Right atrium auricular region (tissue), 2 donors: ENCODE data around the gene KLHL21. TPM values are rescaled to one million over a fixed set of nuclear protein-coding genes. Genes with fewer than 3 reads are reported as not detected.

Experiments
- DNase-seq: peaks from one replicate; pipeline ENCODE4 v3.0.0-alpha.2; 2019; ENCODE audit warnings: low spot score
- H3K27ac ChIP-seq, 2 donors: fragments of 200-600 bp; sonication (generic); 1 replicate in 1 of 2; 2 replicates in 1 of 2; pipeline ENCODE4 v1.5.1; 2016 to 2019
- H3K27me3 ChIP-seq, 2 donors: fragments of 200-600 bp; sonication (generic); one replicate each; pipeline versions ENCODE4 v1.5.1 to v1.6.0; 2017 to 2019
- H3K36me3 ChIP-seq: fragments of 200-600 bp; sonication (generic); one replicate; pipeline ENCODE4 v1.5.1; 2016
- H3K4me1 ChIP-seq, 2 donors: fragments of 200-600 bp; sonication (generic); one replicate each; pipeline versions ENCODE4 v1.5.1 to v1.6.0; 2017 to 2019
- H3K4me3 ChIP-seq, 2 donors: fragments of 200-600 bp; sonication (generic); 1 replicate in 1 of 2; 2 replicates in 1 of 2; pipeline ENCODE4 v1.5.1; 2017 to 2019; ENCODE audit warnings: mild to moderate bottlenecking in 1 of 2, moderate library complexity in 1 of 2
- H3K9me3 ChIP-seq, 2 donors: fragments of 200-600 bp; sonication (generic); one replicate each; pipeline ENCODE4 v1.5.1; 2019
- CTCF ChIP-seq, 2 donors: fragments of 200-600 bp; sonication (generic); IDR thresholded peaks; one replicate each; pipeline ENCODE4 v1.5.1; 2019; ENCODE audit warnings: antibody characterized with exemption in 2 of 2
- total RNA-seq, 2 donors: library from RNA; depleted of rRNA; stranded (reverse); fragments of >200 nt; gene quantifications; one replicate each; pipeline ENCODE4 v1.1.0, GENCODE V29; 2016

KLHL21 gene
- total RNA-seq, 2 donors from 2014 or later, result 61.6 to 83.0 TPM

- Histone ChIP-seq H3K9me3 (no peaks in the 10 kb centered on the region), H3K4me3 (no peak overlapping the region), H3K36me3 (peaks cover 86% of the 10 kb centered on the region), H3K27ac (no peak overlapping the region), H3K4me1 (no peaks in the 10 kb centered on the region), H3K27me3 (no peaks in the 10 kb centered on the region)
- TF ChIP-seq CTCF (IDR thresholded peaks at IDR 0.05), result no peak
- DNase-seq, result no peak
Measured at GRCh38 chr1:6632588-6633514, 30.2 kb upstream of the KLHL21 start.

GRCh38 chr1:6631058-6631457 lies 28.4 kb upstream of the KLHL21 start:
- no peaks in the 10 kb centered on the region for H3K9me3 ChIP-seq
- H3K27me3 ChIP-seq, result no peaks in the 10 kb centered on the region
- H3K27ac ChIP-seq, result no peak overlapping the region
- peaks cover 0 to 13% of the 10 kb centered on the region in 2 donors for H3K4me1 ChIP-seq
- H3K36me3 ChIP-seq, result peaks cover 68% of the 10 kb centered on the region
- no peak for TF ChIP-seq CTCF (IDR thresholded peaks at IDR 0.05)
- no peak overlapping the region for H3K4me3 ChIP-seq
- DNase-seq, result no peak

- Histone ChIP-seq H3K4me1 (peaks cover 0 to 16% of the 10 kb centered on the region in 2 donors), H3K9me3 (no peaks in the 10 kb centered on the region), H3K36me3 (peaks cover 59% of the 10 kb centered on the region), H3K27ac (no peak overlapping the region), H3K27me3 (no peaks in the 10 kb centered on the region), H3K4me3 (no peak overlapping the region)
- no peak for TF ChIP-seq CTCF (IDR thresholded peaks at IDR 0.05)
- DNase-seq, result no peak
Measured at GRCh38 chr1:6630027-6630426, 27.4 kb upstream of the KLHL21 start.

GRCh38 chr1:6628971-6629479 lies 26.4 kb upstream of the KLHL21 start:
- Histone ChIP-seq H3K27me3 (no peaks in the 10 kb centered on the region), H3K27ac (no peak overlapping the region), H3K36me3 (peaks cover 49% of the 10 kb centered on the region), H3K4me1 (peaks cover 0 to 23% of the 10 kb centered on the region in 2 donors), H3K9me3 (no peaks in the 10 kb centered on the region), H3K4me3 (no peak overlapping the region)
- TF ChIP-seq CTCF (IDR thresholded peaks at IDR 0.05), result no peak
- DNase-seq, result no peak

GRCh38 chr1:6627841-6628545 lies 25.3 kb upstream of the KLHL21 start:
- H3K4me1 ChIP-seq, result peaks cover 0 to 23% of the 10 kb centered on the region in 2 donors

More at GRCh38 chr1:6627841-6628545, 25.3 kb upstream of the KLHL21 start:
- Histone ChIP-seq H3K27me3 (no peaks in the 10 kb centered on the region), H3K9me3 (no peaks in the 10 kb centered on the region), H3K4me3 (no peak overlapping the region), H3K27ac (no peak overlapping the region), H3K36me3 (peaks cover 38% of the 10 kb centered on the region)
- DNase-seq, result no peak
- TF ChIP-seq CTCF (IDR thresholded peaks at IDR 0.05), result no peak
